Stromal cell of bone marrow (primary cell): Measurements from ENCODE around the gene GRIK3.
"Not testable (repeated sequence)": the region's sequence is repeated elsewhere in the genome, so short reads cannot be mapped to it uniquely, and the experiment has no call there.

Experiments used
- DNase-seq: peaks from one replicate; pipeline ENCODE4 v3.0.0-alpha.2; 2012; ENCODE audit warnings: low read depth

Gene GRIK3

GRCh38 chr1:37034121-37035013 is at the start of gene GRIK3:
Gene GRIK3 (minus strand): TSS chr1:37034515. CDS start chr1:37034108, 407 bp downstream.
- no peak for DNase-seq

- no peak for DNase-seq
These were observed 49.7 kb upstream of the GRIK3 start for GRCh38 chr1:37084013-37084412.

DNA sequence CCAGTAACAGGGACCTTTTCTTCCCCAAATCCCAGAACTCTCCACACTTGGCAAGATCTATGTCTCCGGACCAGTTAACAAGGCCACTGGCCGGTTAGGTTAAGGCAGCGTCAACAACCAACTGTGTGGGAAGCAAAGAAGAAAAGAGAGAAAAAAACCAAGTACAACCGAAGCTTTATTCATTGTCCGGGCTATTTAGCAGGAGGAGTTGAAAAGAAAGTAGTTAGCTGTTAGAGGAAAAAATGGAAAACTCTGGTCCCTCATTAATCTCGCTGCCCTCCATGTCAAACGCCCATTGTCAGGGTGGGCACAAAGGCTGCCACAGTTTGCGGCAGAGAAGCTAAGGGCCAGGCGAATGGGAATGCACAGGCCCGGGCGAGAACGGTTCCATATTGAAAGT is 49.3 kb upstream of the GRIK3 start:
- no peak for DNase-seq

GRCh38 chr1:37080296-37080986 is 46.1 kb upstream of the GRIK3 start:
- not testable (repeated sequence) for DNase-seq

DNA sequence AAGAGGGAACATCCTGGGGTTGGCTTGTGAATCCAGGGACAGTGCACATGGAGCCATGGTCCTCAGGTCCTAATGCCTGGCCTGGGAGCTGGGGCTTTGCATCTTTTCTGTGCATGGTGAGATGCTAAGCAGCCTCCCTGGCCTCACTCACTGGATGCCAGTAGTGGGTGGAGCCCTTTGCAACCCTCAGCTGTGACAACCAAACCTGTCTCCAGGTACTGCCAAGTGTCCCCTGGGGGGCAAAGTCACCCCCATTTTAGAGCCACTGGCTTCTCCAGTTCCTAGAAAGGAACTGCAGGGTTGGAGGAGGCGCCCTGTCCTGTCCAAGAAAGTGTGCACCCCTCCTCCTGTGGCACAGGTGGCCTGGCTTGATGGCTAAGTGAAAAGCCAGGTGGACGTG is 44.6 kb upstream of the GRIK3 start:
- no peak for DNase-seq

- no peak for DNase-seq
These were observed 41.9 kb upstream of the GRIK3 start for GRCh38 chr1:37076168-37076567.

DNA sequence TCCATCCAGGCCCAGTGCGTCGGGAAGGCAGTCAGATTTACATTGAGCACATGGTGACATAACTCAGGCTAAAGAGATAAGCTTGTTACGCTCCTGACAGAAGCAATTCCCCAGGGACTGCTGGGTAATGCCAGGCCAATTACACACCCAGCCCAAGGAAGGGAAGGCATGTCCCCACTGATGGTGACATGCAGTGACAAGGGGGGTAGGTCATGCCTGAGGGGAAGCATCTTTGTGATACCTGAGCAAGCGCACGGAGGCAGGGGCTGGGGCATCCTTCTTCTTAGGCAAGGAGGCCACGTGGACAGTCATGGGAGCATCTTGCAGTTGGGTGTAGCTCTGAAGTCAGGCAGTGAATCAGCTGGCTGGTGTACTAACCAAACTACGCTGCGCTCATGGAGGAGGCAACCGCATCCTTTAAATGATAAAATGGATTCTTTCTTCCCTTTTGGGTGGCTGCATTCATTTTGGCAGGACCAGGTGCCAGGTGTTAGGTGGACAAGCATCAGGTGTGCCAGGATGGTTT is 39.6 kb upstream of the GRIK3 start:
- DNase-seq: no peak

GRCh38 chr1:37073152-37073853 is 39.0 kb upstream of the GRIK3 start:
- DNase-seq: no peak

- DNase-seq: no peak
These were observed 37.5 kb upstream of the GRIK3 start for GRCh38 chr1:37071829-37072228.

- no peak for DNase-seq
These were observed 35.8 kb upstream of the GRIK3 start for GRCh38 chr1:37070126-37070525.

GRCh38 chr1:37069406-37069805 is 35.1 kb upstream of the GRIK3 start:
- DNase-seq: no peak

DNA sequence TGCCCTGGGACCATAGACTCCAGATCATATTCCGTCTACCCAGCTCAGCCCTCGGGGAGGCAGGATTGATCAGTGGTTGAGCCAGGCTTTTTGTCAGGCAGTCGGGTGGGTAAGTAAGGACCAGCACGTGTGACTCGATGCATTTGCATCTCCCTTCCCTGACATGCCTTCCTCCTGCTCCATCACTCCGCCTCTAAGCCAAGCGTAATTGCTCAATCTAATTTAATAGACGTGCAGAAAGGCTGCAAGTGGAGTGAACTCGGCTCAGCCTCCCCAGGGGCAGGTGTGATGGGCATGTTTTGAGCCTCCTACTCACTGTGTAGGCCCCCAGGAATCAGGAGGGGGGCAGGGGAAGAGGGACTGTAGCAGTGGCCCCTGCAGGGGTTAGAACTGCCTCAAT is 34.6 kb upstream of the GRIK3 start:
- DNase-seq: no peak

DNA sequence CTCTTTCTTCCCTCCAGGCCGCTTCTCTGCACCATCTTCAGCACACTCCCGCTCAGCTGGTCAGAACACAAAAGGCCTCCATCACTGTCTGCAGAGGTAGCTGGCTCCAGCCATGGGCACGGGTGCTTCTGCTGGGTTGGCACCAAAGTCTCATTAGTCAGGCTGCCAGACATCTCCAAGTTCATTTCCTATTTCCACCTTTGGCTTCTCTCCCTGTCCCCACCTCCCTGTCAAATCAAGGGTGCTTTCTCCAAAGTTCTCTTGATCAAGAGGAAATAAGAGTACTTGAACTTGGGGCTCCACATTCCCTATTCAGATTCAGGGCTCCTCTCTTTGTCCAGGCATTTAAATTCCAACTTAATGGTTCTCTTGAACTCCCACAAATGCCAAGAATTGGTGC is 33.9 kb upstream of the GRIK3 start:
- DNase-seq: no peak

DNA sequence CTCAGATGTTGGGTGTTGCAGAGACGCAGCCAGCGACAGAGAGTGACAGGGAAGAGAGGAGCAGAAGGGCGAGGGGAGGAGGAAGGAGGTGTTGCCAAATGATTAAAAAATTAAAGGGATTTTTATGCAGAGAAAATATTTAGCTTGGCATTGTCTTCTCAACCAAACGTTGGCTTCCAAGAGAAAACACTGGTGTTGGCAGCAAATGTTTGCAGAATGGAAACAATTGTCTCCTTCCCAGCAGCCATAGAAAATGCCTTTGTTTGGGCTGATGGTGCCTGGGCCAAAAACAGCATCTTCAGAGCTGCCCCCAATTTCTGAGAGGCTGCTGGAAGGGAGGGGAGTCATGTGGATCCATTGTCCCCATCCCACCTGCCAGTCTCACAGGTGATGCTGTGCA is 29.7 kb upstream of the GRIK3 start:
- DNase-seq: no peak

GRCh38 chr1:37059346-37059745 is 25.0 kb upstream of the GRIK3 start:
- DNase-seq: no peak

DNA sequence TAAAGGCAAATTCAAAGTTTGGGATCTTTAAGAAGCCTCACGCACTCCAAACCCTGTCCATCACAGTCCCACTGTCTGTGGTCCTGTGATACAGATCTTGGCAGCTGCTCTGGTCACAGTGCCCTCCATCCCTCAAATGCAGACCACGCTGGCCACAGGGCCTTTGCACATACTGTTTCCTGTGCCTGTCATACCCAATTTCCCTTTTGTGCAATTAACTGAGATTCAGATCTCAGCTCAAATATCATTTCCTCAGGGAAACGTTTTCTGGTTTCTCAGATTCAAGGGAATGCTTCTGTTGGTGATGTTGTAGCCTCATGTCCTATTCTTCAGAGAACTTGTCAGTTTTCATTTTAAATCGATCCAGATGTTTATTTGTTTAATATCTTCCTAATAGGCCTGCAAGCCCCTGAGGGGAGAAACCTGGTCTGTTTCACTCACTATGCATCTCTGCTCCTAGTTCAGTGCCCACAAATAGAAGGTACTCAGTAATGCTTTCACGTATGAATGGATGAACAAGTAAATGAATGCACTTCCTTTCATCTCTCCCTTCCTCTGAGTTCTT is 24.2 kb upstream of the GRIK3 start:
- no peak for DNase-seq

GRCh38 chr1:37056325-37056724 is 22.0 kb upstream of the GRIK3 start:
- DNase-seq: no peak

DNA sequence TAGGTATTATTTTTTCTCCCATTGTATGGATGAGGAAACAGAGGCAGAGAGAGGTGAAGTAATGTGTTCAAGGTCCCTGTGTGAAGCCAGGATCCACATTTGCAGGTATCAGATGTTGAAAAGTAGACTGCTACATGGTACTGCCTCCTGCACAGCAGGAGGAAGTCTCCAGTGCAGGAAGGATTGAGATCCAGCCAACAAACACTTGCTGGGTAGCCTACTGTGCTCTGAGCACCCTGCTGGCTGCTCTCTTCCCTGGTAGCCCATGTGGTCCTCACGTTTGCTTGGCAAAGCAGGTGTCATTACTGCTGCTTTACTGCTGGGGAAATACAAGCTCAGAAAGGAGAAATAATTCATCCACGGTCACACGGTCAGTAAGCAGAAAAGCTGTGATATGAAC is 21.3 kb upstream of the GRIK3 start:
- no peak for DNase-seq

GRCh38 chr1:37053173-37053572 is 18.9 kb upstream of the GRIK3 start:
- DNase-seq: no peak

GRCh38 chr1:37052120-37052519 is 17.8 kb upstream of the GRIK3 start:
- no peak for DNase-seq

GRCh38 chr1:37051346-37051745 is 17.0 kb upstream of the GRIK3 start:
- DNase-seq: no peak

GRCh38 chr1:37047542-37047941 is 13.2 kb upstream of the GRIK3 start:
- no peak for DNase-seq
